PC-3 (cell line): ENCODE measurements around the gene HTR1E.

ENCODE experiments used
- EZH2phosphoT487 ChIP-seq: fragments of 300-600 bp; sonication (generic); IDR thresholded peaks from 2 replicates; pipeline ENCODE4 v1.6.1; 2018; ENCODE audit warnings: mild to moderate bottlenecking, antibody characterized with exemption, low read length, borderline replicate concordance
- TF ChIP-seq, protein P1 (sequence below): fragments of 300-600 bp; sonication (generic); conservative IDR thresholded peaks from 2 replicates; pipeline ENCODE4 v1.5.1; 2017; ENCODE audit warnings: antibody characterized with exemption, low read depth, mild to moderate bottlenecking, low read length

DNA sequence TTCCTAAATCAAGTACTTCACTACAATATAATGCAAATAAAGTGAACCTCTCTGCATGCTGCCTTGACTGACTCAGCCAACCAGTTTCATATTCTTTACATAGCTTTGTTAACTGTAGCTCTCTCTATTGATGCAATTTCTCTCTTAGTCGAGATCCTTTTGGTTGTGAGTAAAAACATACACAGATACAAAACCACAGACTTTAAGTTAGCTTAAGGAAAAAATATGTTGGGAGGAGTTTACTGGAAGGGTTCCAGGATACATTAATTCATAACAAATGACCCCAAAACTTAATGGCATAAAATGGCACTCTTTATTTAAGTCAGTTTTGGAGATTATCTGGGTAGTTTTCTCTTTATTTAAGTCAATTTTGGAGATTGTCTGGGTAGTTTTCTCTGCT is 15.7 kb downstream of the HTR1E start:
- TF ChIP-seq, protein P1, sequence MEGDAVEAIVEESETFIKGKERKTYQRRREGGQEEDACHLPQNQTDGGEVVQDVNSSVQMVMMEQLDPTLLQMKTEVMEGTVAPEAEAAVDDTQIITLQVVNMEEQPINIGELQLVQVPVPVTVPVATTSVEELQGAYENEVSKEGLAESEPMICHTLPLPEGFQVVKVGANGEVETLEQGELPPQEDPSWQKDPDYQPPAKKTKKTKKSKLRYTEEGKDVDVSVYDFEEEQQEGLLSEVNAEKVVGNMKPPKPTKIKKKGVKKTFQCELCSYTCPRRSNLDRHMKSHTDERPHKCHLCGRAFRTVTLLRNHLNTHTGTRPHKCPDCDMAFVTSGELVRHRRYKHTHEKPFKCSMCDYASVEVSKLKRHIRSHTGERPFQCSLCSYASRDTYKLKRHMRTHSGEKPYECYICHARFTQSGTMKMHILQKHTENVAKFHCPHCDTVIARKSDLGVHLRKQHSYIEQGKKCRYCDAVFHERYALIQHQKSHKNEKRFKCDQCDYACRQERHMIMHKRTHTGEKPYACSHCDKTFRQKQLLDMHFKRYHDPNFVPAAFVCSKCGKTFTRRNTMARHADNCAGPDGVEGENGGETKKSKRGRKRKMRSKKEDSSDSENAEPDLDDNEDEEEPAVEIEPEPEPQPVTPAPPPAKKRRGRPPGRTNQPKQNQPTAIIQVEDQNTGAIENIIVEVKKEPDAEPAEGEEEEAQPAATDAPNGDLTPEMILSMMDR, result no peak
- no peak for TF ChIP-seq EZH2phosphoT487
